NCI-H2107 treated with DMSO at 0.1 percent for 48 hours (cell line): ENCODE results near the gene MBLAC1.

Source experiments
- DNase-seq: peaks from one replicate; lab custom pipeline; 2025; ENCODE audit not compliant: unreplicated experiment; lab: John Stamatoyannopoulos, UW

The MBLAC1 gene

GRCh38 chr7:100152937-100153666 lies 26.3 kb downstream of the MBLAC1 start:
- no peak for DNase-seq

- DNase-seq: no peak
These were observed 27.2 kb downstream of the MBLAC1 start for GRCh38 chr7:100153708-100154535.

GRCh38 chr7:100154651-100155491 lies 28.1 kb downstream of the MBLAC1 start:
- DNase-seq: no peak

- DNase-seq: no peak
These were observed 29.0 kb downstream of the MBLAC1 start for GRCh38 chr7:100155553-100156317.

GRCh38 chr7:100156331-100157068 lies 29.7 kb downstream of the MBLAC1 start:
- no peak for DNase-seq

- no peak for DNase-seq
These were observed 30.2 kb downstream of the MBLAC1 start for GRCh38 chr7:100157069-100157333.

GRCh38 chr7:100157334-100158228 lies 30.8 kb downstream of the MBLAC1 start:
- no peak for DNase-seq

- peak; percentile 87 for DNase-seq
These were observed 31.7 kb downstream of the MBLAC1 start, which contains the start of gene TRAPPC14 for GRCh38 chr7:100158229-100159098. TSS of gene TRAPPC14 (minus strand) at chr7:100158723. CDS start at chr7:100158499, 224 bp downstream.

- DNase-seq: no peak
These were observed 32.4 kb downstream of the MBLAC1 start for GRCh38 chr7:100159099-100159623.

- DNase-seq: no peak
These were observed 33.3 kb downstream of the MBLAC1 start for GRCh38 chr7:100160067-100160466.

- no peak for DNase-seq
These were observed 36.3 kb downstream of the MBLAC1 start for GRCh38 chr7:100163006-100163531.

GRCh38 chr7:100163871-100164270 lies 37.1 kb downstream of the MBLAC1 start:
- no peak for DNase-seq

- DNase-seq: no peak
These were observed 39.7 kb downstream of the MBLAC1 start for GRCh38 chr7:100166317-100166940.

- no peak for DNase-seq
These were observed 40.5 kb downstream of the MBLAC1 start for GRCh38 chr7:100166970-100167911.

- DNase-seq: no peak
These were observed 41.2 kb downstream of the MBLAC1 start for GRCh38 chr7:100167912-100168323.
